ENCODE data around the gene SORT1. TPM values are rescaled to one million over a fixed set of nuclear protein-coding genes. Genes with fewer than 3 reads are reported as not detected.

Gene SORT1
- total and polyA plus RNA-seq, 2 of the 4 experiments (the other 2 are of a cell fraction) = 15.8 to 16.7 TPM

- peak overlapping the region; percentile 88 for H3K27ac ChIP-seq (ENCODE audit: insufficient read depth, low read length)
- no peak overlapping the region for H2AFZ ChIP-seq (replicated peaks; ENCODE audit: low read length, poor library complexity)
- ATAC-seq (ENCODE audit: low read depth) (no peak), DNase-seq (no peak)
- H2BK20ac ChIP-seq (ENCODE audit: low read depth, low read length) = peak overlapping the region; percentile 38; the same call in 1 of the 2 replicates
- peaks cover 21% of the 10 kb centered on the region for H3K9me1 ChIP-seq (ENCODE audit: insufficient read depth, low read length)
- in situ Hi-C loops (cut with MboI; ENCODE audit: low sequenced_read_pairs) = no loop called here
- peak overlapping the region; percentile 92 for H3K18ac ChIP-seq (ENCODE audit: low read depth, low read length)
- peak overlapping the region; percentile 83; the same call in 1 of the 2 replicates for H2AK5ac ChIP-seq (ENCODE audit: low read depth, low read length)
- H4K8ac ChIP-seq (ENCODE audit: low read depth in 2 of 2, low read length in 2 of 2) = peak overlapping the region in 1 of 2 experiments; percentile 80; a peak in 2 of 4 replicates
- H2BK5ac ChIP-seq (ENCODE audit: low read depth, low read length, poor library complexity, severe bottlenecking) = peak overlapping the region; percentile 91
- H3K4me2 ChIP-seq (ENCODE audit: low read depth, low read length) = peak overlapping the region; percentile 80
- peak overlapping the region; percentile 68 for H3K9ac ChIP-seq (ENCODE audit: low read depth, low read length)
- no peaks in the 10 kb centered on the region for H3K9me3 ChIP-seq (ENCODE audit: control insufficient read depth, insufficient read depth, low read length)
- peak overlapping the region; percentile 86 for H3K14ac ChIP-seq (replicated peaks; ENCODE audit: low read depth, low read length)
- peak overlapping the region; percentile 48 for H3K56ac ChIP-seq (ENCODE audit: extremely low read depth, insufficient read depth, low read length)
- no CpG with 5 or more reads among the region's 2 CpGs for WGBS, 2 experiments (ENCODE audit: extremely low coverage in 2 of 2, insufficient read length in 1 of 2)
- no TSS peak for BruUV-seq (replicated peaks)
- peaks cover 14 to 70% of the 10 kb centered on the region in 2 experiments for H3K79me1 ChIP-seq (ENCODE audit: low read depth in 1 of 2, low read length in 2 of 2)
- 0 out of 2 replicates have a peak overlapping the region, but pooled peaks have one; percentile 88 for H3K23ac ChIP-seq (ENCODE audit: low read depth, low read length)
- no peaks in the 10 kb centered on the region for H3K27me3 ChIP-seq (ENCODE audit: control insufficient read depth, insufficient read depth, low read length)
- no peak overlapping the region for H2AK9ac ChIP-seq (replicated peaks; ENCODE audit: low read depth, low read length, poor library complexity)
- H3K4me3 ChIP-seq (ENCODE audit: insufficient read depth, low read depth, low read length) = no peak overlapping the region
- peak overlapping the region; percentile 84 for H3K4ac ChIP-seq (ENCODE audit: low read depth, low read length)
- intact Hi-C loops (cut with micrococcal nuclease) = loop anchor here (1.0 to 2.0 kb wide), 4 partner anchors 18 to 110 kb away; partner anchors contain the start of gene PSRC1
- H4K91ac ChIP-seq (ENCODE audit: insufficient read depth, low read depth, low read length) = peak overlapping the region; percentile 84
- peak overlapping the region; percentile 75 for H4K5ac ChIP-seq (ENCODE audit: low read depth, low read length)
- H3K36me3 ChIP-seq (ENCODE audit: control insufficient read depth, insufficient read depth, low read length) = no peaks in the 10 kb centered on the region
- CTCF ChIA-PET = interaction anchor here (0.9 to 1.5 kb wide), 2 partner anchors 32 to 111 kb away, joined by 3 to 4 read pairs; partner anchors contain the start of gene PSRC1
- dilution Hi-C loops (cut with HindIII; ENCODE audit: low sequenced_read_pairs, unreplicated experiment) = no loop called here
- H3K4me1 ChIP-seq (ENCODE audit: control insufficient read depth, insufficient read depth, low read length) = peaks cover 27% of the 10 kb centered on the region
- H4K20me1 ChIP-seq (ENCODE audit: insufficient read depth, low read length) = peaks cover 7% of the 10 kb centered on the region; the same call in 1 of the 2 replicates
- peak overlapping the region; percentile 89; the same call in 2 of the 3 replicates for H2BK15ac ChIP-seq (ENCODE audit: low read depth, low read length)
- H2BK120ac ChIP-seq (ENCODE audit: low read depth, low read length) = peak overlapping the region; percentile 88
- POLR2A ChIA-PET (ENCODE audit: unreplicated experiment) = no interaction called here
- TF ChIP-seq RFX5 (IDR thresholded peaks at IDR 0.05; ENCODE audit: low read depth, low read length) (no peak), BHLHE40 (IDR thresholded peaks at IDR 0.05; ENCODE audit: low read depth, low read length) (no peak), CHD1 (IDR thresholded peaks at IDR 0.05; ENCODE audit: low read depth, low read length) (no peak), POLR2A (IDR thresholded peaks at IDR 0.05; ENCODE audit: low read depth, low read length) (no peak), RCOR1 (IDR thresholded peaks at IDR 0.05; ENCODE audit: insufficient replicate concordance, low read length) (no peak), FOS (IDR thresholded peaks at IDR 0.05; ENCODE audit: low read depth, low read length) (no peak), NFE2L2 (IDR thresholded peaks at IDR 0.05; ENCODE audit: low read depth, low read length) (no peak), MXI1 (IDR thresholded peaks at IDR 0.05; ENCODE audit: borderline replicate concordance, low read depth, low read length) (no peak), RAD21 (IDR thresholded peaks at IDR 0.05; ENCODE audit: low read length) (no peak), MAZ (IDR thresholded peaks at IDR 0.05; ENCODE audit: borderline replicate concordance, low read depth, low read length) (no peak), MAFK (IDR thresholded peaks at IDR 0.05; ENCODE audit: low read depth, low read length) (no peak), CEBPB (IDR thresholded peaks at IDR 0.05; ENCODE audit: low read depth, low read length) (no peak)
- TF ChIP-seq, protein P1, sequence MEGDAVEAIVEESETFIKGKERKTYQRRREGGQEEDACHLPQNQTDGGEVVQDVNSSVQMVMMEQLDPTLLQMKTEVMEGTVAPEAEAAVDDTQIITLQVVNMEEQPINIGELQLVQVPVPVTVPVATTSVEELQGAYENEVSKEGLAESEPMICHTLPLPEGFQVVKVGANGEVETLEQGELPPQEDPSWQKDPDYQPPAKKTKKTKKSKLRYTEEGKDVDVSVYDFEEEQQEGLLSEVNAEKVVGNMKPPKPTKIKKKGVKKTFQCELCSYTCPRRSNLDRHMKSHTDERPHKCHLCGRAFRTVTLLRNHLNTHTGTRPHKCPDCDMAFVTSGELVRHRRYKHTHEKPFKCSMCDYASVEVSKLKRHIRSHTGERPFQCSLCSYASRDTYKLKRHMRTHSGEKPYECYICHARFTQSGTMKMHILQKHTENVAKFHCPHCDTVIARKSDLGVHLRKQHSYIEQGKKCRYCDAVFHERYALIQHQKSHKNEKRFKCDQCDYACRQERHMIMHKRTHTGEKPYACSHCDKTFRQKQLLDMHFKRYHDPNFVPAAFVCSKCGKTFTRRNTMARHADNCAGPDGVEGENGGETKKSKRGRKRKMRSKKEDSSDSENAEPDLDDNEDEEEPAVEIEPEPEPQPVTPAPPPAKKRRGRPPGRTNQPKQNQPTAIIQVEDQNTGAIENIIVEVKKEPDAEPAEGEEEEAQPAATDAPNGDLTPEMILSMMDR (conservative IDR thresholded peaks at IDR 0.05; ENCODE audit: low read depth, low read length) = no peak
- TF ChIP-seq, protein P2, sequence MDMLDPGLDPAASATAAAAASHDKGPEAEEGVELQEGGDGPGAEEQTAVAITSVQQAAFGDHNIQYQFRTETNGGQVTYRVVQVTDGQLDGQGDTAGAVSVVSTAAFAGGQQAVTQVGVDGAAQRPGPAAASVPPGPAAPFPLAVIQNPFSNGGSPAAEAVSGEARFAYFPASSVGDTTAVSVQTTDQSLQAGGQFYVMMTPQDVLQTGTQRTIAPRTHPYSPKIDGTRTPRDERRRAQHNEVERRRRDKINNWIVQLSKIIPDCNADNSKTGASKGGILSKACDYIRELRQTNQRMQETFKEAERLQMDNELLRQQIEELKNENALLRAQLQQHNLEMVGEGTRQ (IDR thresholded peaks at IDR 0.05; ENCODE audit: low read depth, low read length) = no peak
- TF ChIP-seq, protein P3, sequence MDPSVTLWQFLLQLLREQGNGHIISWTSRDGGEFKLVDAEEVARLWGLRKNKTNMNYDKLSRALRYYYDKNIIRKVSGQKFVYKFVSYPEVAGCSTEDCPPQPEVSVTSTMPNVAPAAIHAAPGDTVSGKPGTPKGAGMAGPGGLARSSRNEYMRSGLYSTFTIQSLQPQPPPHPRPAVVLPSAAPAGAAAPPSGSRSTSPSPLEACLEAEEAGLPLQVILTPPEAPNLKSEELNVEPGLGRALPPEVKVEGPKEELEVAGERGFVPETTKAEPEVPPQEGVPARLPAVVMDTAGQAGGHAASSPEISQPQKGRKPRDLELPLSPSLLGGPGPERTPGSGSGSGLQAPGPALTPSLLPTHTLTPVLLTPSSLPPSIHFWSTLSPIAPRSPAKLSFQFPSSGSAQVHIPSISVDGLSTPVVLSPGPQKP (IDR thresholded peaks at IDR 0.05; ENCODE audit: borderline replicate concordance, low read depth, low read length) = no peak
These were observed 4.0 kb downstream of the SORT1 start for GRCh38 chr1:109393617-109394233.
